ENCODE results near the gene PACS2.

PACS2 gene

GRCh38 chr14:105316577-105316941, 2.0 kb downstream of the PACS2 start:
- no peak overlapping the region for H3K4me3 ChIP-seq (replicated peaks in 1 of 2; ENCODE audit: low read depth in 2 of 2, low read length in 2 of 2)
- no peak for TF ChIP-seq CTCF (IDR thresholded peaks at IDR 0.05; ENCODE audit: low read depth, low read length)
- no peak for DNase-seq (ENCODE audit: low read depth in 2 of 2)

GRCh38 chr14:105316968-105317510, 2.5 kb downstream of the PACS2 start:
- no peak for DNase-seq (ENCODE audit: low read depth in 2 of 2)
- H3K4me3 ChIP-seq (replicated peaks in 1 of 2; ENCODE audit: low read depth in 2 of 2, low read length in 2 of 2): no peak overlapping the region
- no peak for TF ChIP-seq CTCF (IDR thresholded peaks at IDR 0.05; ENCODE audit: low read depth, low read length)

GRCh38 chr14:105317546-105317945, 3.0 kb downstream of the PACS2 start:
- DNase-seq (ENCODE audit: low read depth in 2 of 2): peak; percentile 48 to 53
- no peak overlapping the region for H3K4me3 ChIP-seq (replicated peaks in 1 of 2; ENCODE audit: low read depth in 2 of 2, low read length in 2 of 2)
- peak; percentile 15 for TF ChIP-seq CTCF (IDR thresholded peaks at IDR 0.05; ENCODE audit: low read depth, low read length)

- no peak for DNase-seq (ENCODE audit: low read depth in 2 of 2)
- H3K4me3 ChIP-seq (replicated peaks in 1 of 2; ENCODE audit: low read depth in 2 of 2, low read length in 2 of 2): no peak overlapping the region
- TF ChIP-seq CTCF (IDR thresholded peaks at IDR 0.05; ENCODE audit: low read depth, low read length): no peak
Observed at GRCh38 chr14:105322791-105323556, 8.4 kb downstream of the PACS2 start.

- TF ChIP-seq CTCF (IDR thresholded peaks at IDR 0.05; ENCODE audit: low read depth, low read length): no peak
- no peak overlapping the region for H3K4me3 ChIP-seq (replicated peaks in 1 of 2; ENCODE audit: low read depth in 2 of 2, low read length in 2 of 2)
- no peak for DNase-seq (ENCODE audit: low read depth in 2 of 2)
Observed at GRCh38 chr14:105323663-105324062, 9.1 kb downstream of the PACS2 start.

- no peak for TF ChIP-seq CTCF (IDR thresholded peaks at IDR 0.05; ENCODE audit: low read depth, low read length)
- peak in 1 of 2 donors; percentile 17 for DNase-seq (ENCODE audit: low read depth in 2 of 2)
Observed at GRCh38 chr14:105324080-105324778, 9.7 kb downstream of the PACS2 start.

More at GRCh38 chr14:105324080-105324778, 9.7 kb downstream of the PACS2 start:
- H3K4me3 ChIP-seq (replicated peaks in 1 of 2; ENCODE audit: low read depth in 2 of 2, low read length in 2 of 2): no peak overlapping the region
